Tibial nerve (tissue), 3 donors: Measurements from ENCODE around the gene DET1.

Experiments used
- POLR2A ChIP-seq, 2 donors: fragments of 450-650 bp; IDR thresholded peaks; one replicate each; pipeline ENCODE4 v1.6.1; 2017; ENCODE audit warnings: antibody characterized with exemption in 2 of 2, mild to moderate bottlenecking in 2 of 2, moderate library complexity in 2 of 2
- TF ChIP-seq, protein P1 (sequence below), 5 experiments: fragments of 200-600 bp in 3 of 5; fragments of 450-650 bp in 2 of 5; sonication (generic) in 3 of 5; IDR thresholded peaks; one replicate each; pipeline ENCODE4 v1.5.1; 2016 to 2019; ENCODE audit warnings: antibody characterized with exemption in 5 of 5, mild to moderate bottlenecking in 3 of 5, moderate library complexity in 2 of 5

DNA sequence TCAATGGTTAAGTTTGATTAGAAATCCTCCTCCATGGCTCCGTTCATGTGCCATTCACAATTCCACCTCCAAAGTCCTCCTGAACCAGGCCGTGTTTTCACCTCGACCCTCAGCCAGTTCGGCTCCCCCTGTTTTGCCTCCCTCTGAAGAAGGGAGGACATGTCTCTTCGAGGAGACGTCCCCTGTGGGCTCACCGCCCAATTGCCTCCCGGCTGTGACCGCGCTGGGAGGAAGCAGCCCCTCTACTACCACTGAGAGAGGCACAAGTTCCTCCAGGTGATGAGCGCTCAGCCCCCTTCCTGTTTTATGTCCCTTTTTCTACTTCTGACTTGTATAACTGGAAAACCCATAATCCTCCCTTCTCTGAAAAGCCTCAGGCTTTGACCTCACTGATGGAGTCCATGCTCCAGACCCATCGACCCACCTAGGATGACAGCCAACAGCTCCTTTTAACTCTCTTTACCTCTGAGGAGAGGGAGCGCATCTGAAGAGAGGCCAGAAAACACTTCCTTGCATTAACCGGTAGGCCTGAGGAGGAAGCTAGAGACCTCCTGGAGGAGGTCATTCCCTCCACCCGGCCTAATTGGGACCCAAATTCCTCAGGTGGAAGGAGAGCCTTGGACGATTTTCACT is 4.7 kb downstream of the DET1 start:
- TF ChIP-seq, protein P1, sequence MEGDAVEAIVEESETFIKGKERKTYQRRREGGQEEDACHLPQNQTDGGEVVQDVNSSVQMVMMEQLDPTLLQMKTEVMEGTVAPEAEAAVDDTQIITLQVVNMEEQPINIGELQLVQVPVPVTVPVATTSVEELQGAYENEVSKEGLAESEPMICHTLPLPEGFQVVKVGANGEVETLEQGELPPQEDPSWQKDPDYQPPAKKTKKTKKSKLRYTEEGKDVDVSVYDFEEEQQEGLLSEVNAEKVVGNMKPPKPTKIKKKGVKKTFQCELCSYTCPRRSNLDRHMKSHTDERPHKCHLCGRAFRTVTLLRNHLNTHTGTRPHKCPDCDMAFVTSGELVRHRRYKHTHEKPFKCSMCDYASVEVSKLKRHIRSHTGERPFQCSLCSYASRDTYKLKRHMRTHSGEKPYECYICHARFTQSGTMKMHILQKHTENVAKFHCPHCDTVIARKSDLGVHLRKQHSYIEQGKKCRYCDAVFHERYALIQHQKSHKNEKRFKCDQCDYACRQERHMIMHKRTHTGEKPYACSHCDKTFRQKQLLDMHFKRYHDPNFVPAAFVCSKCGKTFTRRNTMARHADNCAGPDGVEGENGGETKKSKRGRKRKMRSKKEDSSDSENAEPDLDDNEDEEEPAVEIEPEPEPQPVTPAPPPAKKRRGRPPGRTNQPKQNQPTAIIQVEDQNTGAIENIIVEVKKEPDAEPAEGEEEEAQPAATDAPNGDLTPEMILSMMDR (IDR thresholded peaks at IDR 0.05), result no peak
- TF ChIP-seq POLR2A (IDR thresholded peaks at IDR 0.05), result no peak
